Bronchial epithelial cell (primary cell): Measurements from ENCODE around the gene IGF1R. TPM values are rescaled to one million over a fixed set of nuclear protein-coding genes. Genes with fewer than 3 reads are reported as not detected.

ENCODE experiments used
- DNase-seq: peaks from one replicate; pipeline ENCODE4 v3.0.0-alpha.2; 2010; ENCODE audit warnings: low read depth
- FAIRE-seq: peaks from 2 replicates; lab custom pipeline; 2011; peaks lifted over from hg19 to GRCh38; lab: Jason Lieb, UNC
- H3K27me3 ChIP-seq: 2 replicates; pipeline ENCODE4 v1.5.1; 2011; ENCODE audit warnings: low read length; ENCODE audit not compliant: control insufficient read depth, insufficient read depth
- H3K36me3 ChIP-seq: 2 replicates; pipeline ENCODE4 v1.5.1; 2011; ENCODE audit warnings: low read length; ENCODE audit not compliant: control insufficient read depth, insufficient read depth
- H3K4me3 ChIP-seq: 2 replicates; pipeline ENCODE4 v1.5.1; 2011; ENCODE audit warnings: mild to moderate bottlenecking, low read depth, low read length, control low read depth
- CTCF ChIP-seq: IDR thresholded peaks from 2 replicates; pipeline ENCODE4 v1.5.1; 2011; ENCODE audit warnings: mild to moderate bottlenecking, moderate library complexity, low read length, control low read depth, inconsistent platforms; ENCODE audit not compliant: insufficient read depth, severe bottlenecking
- total RNA-seq: library from RNA; depleted of rRNA; stranded (reverse); fragments of >200 nt; gene quantifications from 2 replicates; pipeline ENCODE4 v1.2.1, GENCODE V29; 2014

The IGF1R gene
- total RNA-seq, 1 donor from 2014 or later, result 39.5 TPM

GRCh38 chr15:98942431-98942830 lies 294.1 kb downstream of the IGF1R start:
- no peak for FAIRE-seq
- no peak for TF ChIP-seq CTCF
- no peaks in the 10 kb centered on the region for H3K27me3 ChIP-seq
- peaks cover 33% of the 10 kb centered on the region for H3K36me3 ChIP-seq
- DNase-seq, result no peak
- no peak overlapping the region for H3K4me3 ChIP-seq

GRCh38 chr15:98943051-98943508 lies 294.7 kb downstream of the IGF1R start:
- no peaks in the 10 kb centered on the region for H3K27me3 ChIP-seq
- DNase-seq (no peak), FAIRE-seq (no peak)
- no peak overlapping the region for H3K4me3 ChIP-seq
- no peak for TF ChIP-seq CTCF
- peaks cover 34% of the 10 kb centered on the region for H3K36me3 ChIP-seq

GRCh38 chr15:98943601-98944151 lies 295.3 kb downstream of the IGF1R start:
- H3K4me3 ChIP-seq, result no peak overlapping the region
- TF ChIP-seq CTCF, result no peak
- H3K27me3 ChIP-seq, result no peaks in the 10 kb centered on the region
- DNase-seq (no peak), FAIRE-seq (no peak)
- peaks cover 36% of the 10 kb centered on the region for H3K36me3 ChIP-seq

DNA sequence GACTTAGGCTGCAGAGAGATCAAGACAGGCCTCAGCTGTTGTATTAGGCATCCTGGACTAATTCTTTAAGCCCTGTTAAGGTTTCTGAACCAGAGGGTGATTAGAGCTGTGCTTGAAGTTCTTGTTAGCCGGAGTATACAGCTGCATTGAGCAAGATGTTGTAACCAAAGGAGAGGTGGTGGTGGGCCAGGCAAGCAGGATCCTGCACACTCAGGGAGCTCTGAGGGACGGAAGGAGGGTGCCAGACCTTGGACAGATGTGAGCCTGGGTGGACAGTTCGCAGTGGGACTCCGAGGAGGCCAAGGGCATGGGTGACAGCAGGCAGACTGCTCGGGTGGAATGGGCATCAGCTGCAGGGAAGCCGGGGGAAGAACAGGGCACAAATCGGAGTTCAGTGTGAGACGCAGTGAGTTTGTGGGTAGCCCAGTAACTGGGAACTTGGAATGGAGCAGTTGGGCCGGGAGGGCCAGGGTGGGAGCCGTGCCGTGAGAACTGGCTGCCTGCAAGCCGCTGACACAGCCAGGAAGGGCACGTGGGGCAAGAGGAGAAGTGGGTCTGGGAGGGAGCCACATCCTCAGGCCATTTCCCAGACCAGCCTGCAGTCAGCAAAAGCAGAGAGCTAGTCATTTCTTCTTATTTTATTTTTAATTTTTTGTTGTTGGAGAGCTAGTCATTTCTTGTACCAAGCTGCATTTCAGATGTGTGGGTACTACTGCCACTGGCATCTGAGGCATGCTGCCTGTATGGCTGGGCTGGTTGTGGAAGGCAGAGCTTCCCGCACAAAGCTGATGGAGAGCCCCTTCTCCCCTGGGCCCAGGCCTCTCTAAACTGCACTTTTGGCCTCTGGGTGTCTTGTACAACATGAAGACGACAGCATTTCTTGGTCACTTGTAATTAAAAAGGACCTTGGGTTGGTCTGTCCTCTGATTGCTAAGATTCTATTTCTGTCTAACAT lies 298.2 kb downstream of the IGF1R start:
- no peak overlapping the region for H3K4me3 ChIP-seq
- H3K27me3 ChIP-seq, result no peaks in the 10 kb centered on the region
- no peak for TF ChIP-seq CTCF
- FAIRE-seq (no peak), DNase-seq (no peak)
- H3K36me3 ChIP-seq, result peaks cover 48% of the 10 kb centered on the region

DNA sequence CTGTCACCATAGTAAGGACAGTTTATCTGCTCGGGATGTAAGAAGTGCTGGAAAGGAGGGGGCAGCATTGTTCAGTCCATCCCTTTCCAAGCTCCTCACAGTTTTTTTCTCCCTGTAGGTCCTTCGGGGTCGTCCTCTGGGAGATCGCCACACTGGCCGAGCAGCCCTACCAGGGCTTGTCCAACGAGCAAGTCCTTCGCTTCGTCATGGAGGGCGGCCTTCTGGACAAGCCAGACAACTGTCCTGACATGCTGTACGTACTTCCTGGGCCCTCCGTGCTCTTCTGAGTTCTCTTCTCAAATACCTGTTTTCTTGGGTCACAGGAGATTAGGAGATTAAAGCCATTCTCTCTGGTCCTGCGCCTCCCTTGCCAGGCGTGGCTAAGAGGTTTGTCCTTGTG lies 300.1 kb downstream of the IGF1R start:
- peaks cover 49% of the 10 kb centered on the region for H3K36me3 ChIP-seq

More for the DNA sequence above, 300.1 kb downstream of the IGF1R start:
- TF ChIP-seq CTCF, result no peak
- Histone ChIP-seq H3K4me3 (no peak overlapping the region), H3K27me3 (no peaks in the 10 kb centered on the region)
- no peak for FAIRE-seq
- no peak for DNase-seq
